CD8-positive, alpha-beta memory T cell (primary cell): ENCODE data around the gene PTPN20. TPM values are rescaled to one million over a fixed set of nuclear protein-coding genes. Genes with fewer than 3 reads are reported as not detected.

Experiments used
- CTCF ChIA-PET: fragments of 350-600 bp; sonication (Branson Sonifier 250); formaldehyde crosslinking; loops from one replicate; lab custom pipeline; 2021; ENCODE audit warnings: antibody characterized with exemption; lab: Charles Lee
- POLR2A ChIA-PET: fragments of 350-600 bp; sonication (Branson Sonifier 250); formaldehyde crosslinking; loops from one replicate; lab custom pipeline; 2021; ENCODE audit warnings: antibody characterized with exemption; lab: Charles Lee
- DNase-seq, 5 donors: peaks; one replicate each; pipeline versions ENCODE4 v3.0.0 to v3.0.0-alpha.2; 2020 to 2022; ENCODE audit warnings: mixed read lengths in 1 of 5
- H3K27ac ChIP-seq: one replicate; pipeline ENCODE4 v1.7.0; 2013; ENCODE audit warnings: low read depth, mild to moderate bottlenecking, low read length, moderate library complexity
- H3K27me3 ChIP-seq: 2 replicates; pipeline ENCODE4 v1.7.0; 2013; ENCODE audit warnings: low read length, mild to moderate bottlenecking; ENCODE audit not compliant: insufficient read depth, poor library complexity, severe bottlenecking
- H3K36me3 ChIP-seq: 2 replicates; pipeline ENCODE4 v1.7.0; 2013; ENCODE audit warnings: mild to moderate bottlenecking, low read length, moderate library complexity; ENCODE audit not compliant: insufficient read depth
- H3K4me1 ChIP-seq: 2 replicates; pipeline ENCODE4 v1.7.0; 2013; ENCODE audit warnings: mild to moderate bottlenecking, low read length, moderate library complexity; ENCODE audit not compliant: insufficient read depth
- H3K4me3 ChIP-seq: 2 replicates; pipeline ENCODE4 v1.7.0; 2013; ENCODE audit warnings: mild to moderate bottlenecking, low read length
- H3K9me3 ChIP-seq: 2 replicates; pipeline ENCODE4 v1.7.0; 2013; ENCODE audit warnings: mild to moderate bottlenecking, low read length
- H3K27ac Mint-ChIP-seq, 8 donors: one replicate each; pipeline ENCODE4 v1.8.0; 2020 to 2021; ENCODE audit warnings: mixed read lengths in 8 of 8, mild to moderate bottlenecking in 6 of 8, inconsistent platforms in 3 of 8, moderate library complexity in 3 of 8
- H3K27me3 Mint-ChIP-seq, 2 donors: one replicate each; pipeline ENCODE4 v1.8.0; 2020 to 2021; ENCODE audit warnings: mixed read lengths in 2 of 2, mild to moderate bottlenecking in 1 of 2, moderate library complexity in 1 of 2
- H3K36me3 Mint-ChIP-seq, 3 donors: one replicate each; pipeline ENCODE4 v1.8.0; 2020 to 2021; ENCODE audit warnings: mixed read lengths in 3 of 3, inconsistent platforms in 1 of 3, mild to moderate bottlenecking in 1 of 3
- H3K4me1 Mint-ChIP-seq, 3 donors: one replicate each; pipeline ENCODE4 v1.8.0; 2020 to 2021; ENCODE audit warnings: mixed read lengths in 3 of 3, inconsistent platforms in 1 of 3, mild to moderate bottlenecking in 1 of 3
- H3K4me3 Mint-ChIP-seq, 7 donors: one replicate each; pipeline ENCODE4 v1.8.0; 2020 to 2021; ENCODE audit warnings: mixed read lengths in 7 of 7, mild to moderate bottlenecking in 6 of 7, moderate library complexity in 4 of 7, inconsistent platforms in 2 of 7
- H3K9me3 Mint-ChIP-seq, 5 donors: one replicate each; pipeline ENCODE4 v1.8.0; 2020 to 2022; ENCODE audit warnings: mixed read lengths in 5 of 5, mild to moderate bottlenecking in 3 of 5, moderate library complexity in 2 of 5, inconsistent platforms in 1 of 5
- polyA plus RNA-seq: library from polyadenylated mRNA; unstranded; fragments of 300-500 nt; fragmentation: Illumina TruSeq; gene quantifications from one replicate; pipeline ENCODE4 v1.2.3, GENCODE V29; 2021
- total RNA-seq, 2 experiments: library from RNA; stranded (reverse); gene quantifications; one replicate each; pipeline ENCODE4 v1.2.3, GENCODE V29; 2021

PTPN20 gene
- total and polyA plus RNA-seq, 3 experiments from 2014 or later, result 0.61 to 1.3 (median 1.3) TPM

DNA sequence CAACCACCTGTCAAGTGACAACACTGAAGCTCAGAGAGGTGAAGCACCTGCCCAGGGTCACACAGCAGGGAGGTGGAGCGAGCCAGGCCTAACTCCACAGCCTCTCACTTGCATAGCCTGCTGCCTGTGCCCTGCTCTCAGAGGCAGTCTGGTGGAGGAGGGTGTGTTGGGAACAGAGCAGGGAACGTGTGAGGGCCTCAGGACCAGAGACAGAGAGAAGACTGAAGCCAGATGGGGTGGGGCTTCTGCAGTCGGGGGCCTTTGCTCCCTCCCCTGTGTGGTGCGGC is 114.0 kb downstream of the PTPN20 start:
- Histone ChIP-seq H3K27ac (no peak overlapping the region), H3K4me1 (no peaks in the 10 kb centered on the region), H3K9me3 (no peaks in the 10 kb centered on the region), H3K27me3 (no peaks in the 10 kb centered on the region), H3K36me3 (no peaks in the 10 kb centered on the region), H3K4me3 (no peak overlapping the region)
- no peak for DNase-seq
- POLR2A ChIA-PET, result no interaction called here
- Mint-ChIP-seq H3K36me3 (no peaks in the 10 kb centered on the region), H3K4me3 (no peak overlapping the region), H3K27ac (no peak overlapping the region), H3K27me3 (peaks cover 6 to 7% of the 10 kb centered on the region in 2 donors), H3K9me3 (no peaks in the 10 kb centered on the region), H3K4me1 (peaks cover 0 to 5% (median 0%) of the 10 kb centered on the region in 3 donors)
- CTCF ChIA-PET, result interaction anchor here (0.9 to 6.2 kb wide), 21 partner anchors 10 to 425 kb away, joined by 3 to 95 read pairs (median 4); no protein-coding TSS in a partner anchor

GRCh38 chr10:47025540-47026300 is 114.5 kb downstream of the PTPN20 start:
- Mint-ChIP-seq H3K9me3 (no peaks in the 10 kb centered on the region), H3K36me3 (no peaks in the 10 kb centered on the region), H3K4me1 (peaks cover 0 to 5% (median 0%) of the 10 kb centered on the region in 3 donors), H3K27ac (no peak overlapping the region), H3K4me3 (no peak overlapping the region), H3K27me3 (peaks cover 6 to 7% of the 10 kb centered on the region in 2 donors)
- Histone ChIP-seq H3K36me3 (no peaks in the 10 kb centered on the region), H3K4me1 (no peaks in the 10 kb centered on the region), H3K9me3 (no peaks in the 10 kb centered on the region), H3K27me3 (no peaks in the 10 kb centered on the region), H3K27ac (no peak overlapping the region), H3K4me3 (no peak overlapping the region)
- ChIA-PET POLR2A (no interaction called here), CTCF (interaction anchor here (0.9 to 6.2 kb wide), 16 partner anchors 9 to 333 kb away, joined by 3 to 95 read pairs (median 4); no protein-coding TSS in a partner anchor)
- no peak for DNase-seq

DNA sequence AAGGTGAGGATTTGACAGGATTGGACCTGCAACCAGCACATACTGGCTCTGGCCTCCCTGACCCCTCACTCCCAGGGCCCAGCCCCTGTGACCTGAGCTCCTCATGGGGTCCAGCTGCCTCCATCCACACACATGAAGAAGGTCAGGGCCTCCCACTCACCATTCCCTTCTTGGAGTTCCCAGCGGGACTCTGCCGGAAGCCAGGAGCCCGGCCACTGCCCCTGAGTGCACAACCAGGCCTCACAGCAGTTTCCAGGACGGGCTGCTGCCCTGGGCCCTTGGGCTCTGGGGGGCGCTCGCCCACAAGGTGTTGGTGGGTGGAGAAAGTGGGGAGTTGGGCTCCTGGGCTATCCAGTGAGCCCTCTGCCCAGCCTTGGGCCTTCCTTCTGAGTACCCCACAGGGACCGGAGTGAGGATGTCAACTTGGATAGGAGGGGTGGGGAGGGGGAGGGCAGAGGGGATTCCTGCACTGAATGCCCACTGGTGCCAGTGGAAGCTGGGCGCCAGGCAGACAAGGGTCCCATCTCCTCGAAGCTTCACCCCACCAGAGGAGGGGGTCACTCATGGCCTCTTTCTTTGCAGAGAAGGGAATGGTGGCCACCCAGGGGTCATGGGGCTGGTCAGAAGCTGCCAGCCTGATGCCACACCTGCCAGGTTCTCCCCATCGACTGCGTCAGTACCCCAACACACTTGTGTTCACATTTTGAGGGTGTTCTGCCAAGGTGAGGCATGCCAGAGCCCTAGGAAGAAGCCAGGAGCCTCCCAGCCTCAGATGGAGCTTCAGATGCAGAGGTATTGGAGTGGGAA is 115.3 kb downstream of the PTPN20 start:
- Mint-ChIP-seq H3K4me1 (peaks cover 0 to 5% (median 0%) of the 10 kb centered on the region in 3 donors), H3K27ac (peak overlapping the region in 1 of 8 donors; percentile 43), H3K27me3 (peaks cover 6 to 9% of the 10 kb centered on the region in 2 donors), H3K36me3 (no peaks in the 10 kb centered on the region), H3K4me3 (no peak overlapping the region), H3K9me3 (no peaks in the 10 kb centered on the region)
- no peak for DNase-seq
- ChIA-PET POLR2A (no interaction called here), CTCF (interaction anchor here (1.2 to 6.2 kb wide), 5 partner anchors 14 to 314 kb away, joined by 3 to 95 read pairs (median 16); no protein-coding TSS in a partner anchor)
- H3K4me3 ChIP-seq, result no peak overlapping the region
- no peaks in the 10 kb centered on the region for H3K27me3 ChIP-seq
- no peaks in the 10 kb centered on the region for H3K36me3 ChIP-seq
- H3K27ac ChIP-seq, result no peak overlapping the region
- no peaks in the 10 kb centered on the region for H3K4me1 ChIP-seq
- H3K9me3 ChIP-seq, result no peaks in the 10 kb centered on the region

- no peaks in the 10 kb centered on the region for H3K9me3 ChIP-seq
- Mint-ChIP-seq H3K4me1 (peaks cover 0 to 5% (median 0%) of the 10 kb centered on the region in 3 donors), H3K27me3 (peaks cover 6 to 9% of the 10 kb centered on the region in 2 donors), H3K27ac (no peak overlapping the region), H3K4me3 (no peak overlapping the region), H3K9me3 (no peaks in the 10 kb centered on the region), H3K36me3 (no peaks in the 10 kb centered on the region)
- no peak for DNase-seq
- H3K27me3 ChIP-seq, result no peaks in the 10 kb centered on the region
- no peak overlapping the region for H3K27ac ChIP-seq
- no peaks in the 10 kb centered on the region for H3K36me3 ChIP-seq
- CTCF ChIA-PET, result interaction anchor here (6.2 kb wide), 1 partner anchor 285 kb away, joined by 95 read pairs; no protein-coding TSS in a partner anchor
- POLR2A ChIA-PET, result no interaction called here
- no peak overlapping the region for H3K4me3 ChIP-seq
- H3K4me1 ChIP-seq, result no peaks in the 10 kb centered on the region
Observed at GRCh38 chr10:47027108-47027783, 116.0 kb downstream of the PTPN20 start.

DNA sequence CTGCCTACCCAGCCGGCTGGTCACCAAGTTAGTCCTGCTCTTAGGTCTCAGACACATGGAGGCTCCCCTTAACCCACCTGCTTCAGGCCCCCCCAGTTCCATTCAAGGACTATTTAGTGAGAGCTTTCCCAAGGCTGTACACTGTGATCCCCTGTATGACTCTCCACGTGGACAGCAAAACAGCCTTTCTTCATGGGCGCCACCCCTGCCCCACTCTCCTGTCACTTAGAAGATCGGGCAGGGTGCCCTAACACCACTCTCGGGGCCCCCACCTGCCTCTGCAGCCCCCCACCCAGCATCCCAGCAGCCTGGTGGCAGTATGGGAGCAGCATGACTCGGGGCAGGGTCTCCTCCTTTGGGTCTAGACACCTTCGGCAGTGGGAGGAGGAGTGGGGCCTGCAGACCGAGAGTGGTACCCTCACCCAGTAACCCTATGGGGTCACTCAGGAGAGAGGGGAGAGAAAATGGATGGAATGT is 116.6 kb downstream of the PTPN20 start:
- POLR2A ChIA-PET, result no interaction called here
- no peaks in the 10 kb centered on the region for H3K27me3 ChIP-seq
- peak overlapping the region in 1 of 8 donors; percentile 38 for H3K27ac Mint-ChIP-seq
- CTCF ChIA-PET, result interaction anchor here (6.2 kb wide), 1 partner anchor 285 kb away, joined by 95 read pairs; no protein-coding TSS in a partner anchor
- DNase-seq, result no peak
- H3K9me3 ChIP-seq, result no peaks in the 10 kb centered on the region
- no peak overlapping the region for H3K4me3 Mint-ChIP-seq
- H3K27ac ChIP-seq, result no peak overlapping the region
- H3K9me3 Mint-ChIP-seq, result no peaks in the 10 kb centered on the region
- H3K4me1 Mint-ChIP-seq, result peaks cover 0 to 5% (median 0%) of the 10 kb centered on the region in 3 donors
- H3K36me3 Mint-ChIP-seq, result no peaks in the 10 kb centered on the region
- no peaks in the 10 kb centered on the region for H3K4me1 ChIP-seq
- no peaks in the 10 kb centered on the region for H3K36me3 ChIP-seq
- H3K27me3 Mint-ChIP-seq, result peaks cover 6 to 9% of the 10 kb centered on the region in 2 donors
- H3K4me3 ChIP-seq, result no peak overlapping the region

DNA sequence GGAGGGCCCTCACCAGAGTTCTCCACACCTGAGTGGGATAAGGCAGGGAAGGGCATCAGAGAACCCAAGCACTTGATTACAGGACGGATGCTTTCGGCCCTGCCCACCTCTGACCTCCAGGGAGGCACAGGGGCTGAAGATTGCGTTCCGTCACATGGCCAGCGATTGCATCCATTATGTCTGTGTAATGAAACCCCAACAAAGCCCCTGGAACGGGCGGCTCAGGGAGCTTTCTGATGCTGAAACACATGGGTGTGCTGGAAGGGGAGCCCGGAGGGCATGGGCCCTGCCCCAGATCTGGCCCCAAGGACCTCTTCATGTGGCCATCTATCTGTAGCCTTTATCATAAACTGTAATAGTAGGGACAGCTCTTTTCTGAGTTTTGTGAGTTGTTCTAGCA is 117.2 kb downstream of the PTPN20 start:
- no peak overlapping the region for H3K4me3 Mint-ChIP-seq
- no peak for DNase-seq

DNA sequence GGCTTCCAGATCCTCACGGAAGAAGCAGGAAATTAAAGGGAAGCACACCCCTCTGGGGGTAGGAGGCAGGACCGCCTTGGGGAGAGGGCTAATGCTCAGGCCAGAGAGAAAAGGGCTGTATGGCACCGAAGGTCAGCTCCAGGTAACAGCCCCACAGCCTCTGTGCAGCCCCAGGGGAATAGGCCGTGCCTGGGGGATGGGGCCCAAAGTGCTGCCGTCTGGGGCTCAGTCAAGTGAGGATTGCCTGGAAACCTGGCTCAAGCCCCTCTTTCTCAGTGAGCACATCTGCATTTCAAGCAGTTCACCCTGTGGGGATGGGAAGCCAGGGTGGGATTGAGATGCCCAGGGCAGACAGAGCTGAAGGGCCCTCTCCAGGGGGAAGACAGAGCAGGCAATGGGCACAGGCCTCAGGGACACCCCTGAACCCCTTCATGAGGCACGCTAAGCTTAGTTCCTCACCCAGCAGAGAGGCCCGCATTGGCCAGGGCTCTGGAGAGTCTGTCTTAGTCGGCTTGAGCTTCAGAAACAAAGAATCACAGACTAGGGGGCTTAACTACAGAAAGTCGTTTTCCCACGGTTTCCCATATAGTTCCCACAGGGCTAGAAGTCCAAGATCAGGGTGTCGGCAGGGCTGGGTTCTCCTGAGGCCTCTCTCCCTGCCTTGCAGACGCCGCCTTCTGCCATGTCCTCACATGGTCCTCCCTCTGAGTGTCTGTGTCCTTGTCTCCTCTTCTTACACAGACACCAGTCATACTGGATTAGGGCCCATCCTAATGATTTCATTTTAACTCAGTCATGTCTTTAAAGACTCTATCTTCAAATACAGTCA is 118.2 kb downstream of the PTPN20 start:
- H3K27me3 ChIP-seq, result no peaks in the 10 kb centered on the region
- H3K9me3 ChIP-seq, result no peaks in the 10 kb centered on the region
- peaks cover 0 to 4% (median 0%) of the 10 kb centered on the region in 5 donors for H3K9me3 Mint-ChIP-seq
- POLR2A ChIA-PET, result no interaction called here
- no peak for DNase-seq
- no peaks in the 10 kb centered on the region for H3K36me3 Mint-ChIP-seq
- no peak overlapping the region for H3K27ac ChIP-seq
- no peak overlapping the region for H3K27ac Mint-ChIP-seq
- H3K27me3 Mint-ChIP-seq, result peaks cover 4 to 5% of the 10 kb centered on the region in 2 donors
- H3K4me1 ChIP-seq, result no peaks in the 10 kb centered on the region
- CTCF ChIA-PET, result interaction anchor here (1.1 to 6.2 kb wide), 3 partner anchors 18 to 283 kb away, joined by 3 to 95 read pairs (median 4); no protein-coding TSS in a partner anchor
- no peak overlapping the region for H3K4me3 Mint-ChIP-seq
- no peak overlapping the region for H3K4me3 ChIP-seq
- no peaks in the 10 kb centered on the region for H3K36me3 ChIP-seq
- peaks cover 0 to 5% (median 0%) of the 10 kb centered on the region in 3 donors for H3K4me1 Mint-ChIP-seq

More for the DNA sequence above, 117.2 kb downstream of the PTPN20 start:
- Histone ChIP-seq H3K4me1 (no peaks in the 10 kb centered on the region), H3K4me3 (no peak overlapping the region), H3K27me3 (no peaks in the 10 kb centered on the region), H3K9me3 (no peaks in the 10 kb centered on the region), H3K36me3 (no peaks in the 10 kb centered on the region), H3K27ac (no peak overlapping the region)
- Mint-ChIP-seq H3K9me3 (no peaks in the 10 kb centered on the region), H3K27me3 (peaks cover 6 to 9% of the 10 kb centered on the region in 2 donors), H3K4me1 (peaks cover 0 to 5% (median 0%) of the 10 kb centered on the region in 3 donors), H3K36me3 (no peaks in the 10 kb centered on the region), H3K27ac (no peak overlapping the region)
- POLR2A ChIA-PET, result no interaction called here
- CTCF ChIA-PET, result interaction anchor here (1.6 to 6.2 kb wide), 2 partner anchors 19 to 284 kb away, joined by 4 to 95 read pairs; no protein-coding TSS in a partner anchor
